Liver (tissue), 9 donors: ENCODE results near the gene TAB2. TPM values are rescaled to one million over a fixed set of nuclear protein-coding genes. Genes with fewer than 3 reads are reported as not detected.

Experiments used
- DNase-seq: peaks from one replicate; pipeline ENCODE4 v3.0.0-alpha.2; 2017; ENCODE audit warnings: low spot score
- H3K27ac ChIP-seq, 2 donors: one replicate each; pipeline ENCODE4 v1.7.0; 2013; ENCODE audit warnings: inconsistent platforms in 2 of 2, low read length in 2 of 2, control low read depth in 1 of 2, low read depth in 1 of 2, mild to moderate bottlenecking in 1 of 2
- H3K27me3 ChIP-seq, 4 donors: one replicate each; pipeline versions ENCODE4 v1.6.1 to v1.7.0; 2013; ENCODE audit warnings: low read length in 3 of 4, inconsistent platforms in 1 of 4, mild to moderate bottlenecking in 1 of 4, moderate library complexity in 1 of 4; ENCODE audit not compliant: control insufficient read depth in 4 of 4, insufficient read depth in 4 of 4
- H3K36me3 ChIP-seq, 4 donors: one replicate each; pipeline versions ENCODE4 v1.6.1 to v1.7.0; 2013; ENCODE audit warnings: low read length in 3 of 4, mild to moderate bottlenecking in 3 of 4, low read depth in 1 of 4, moderate library complexity in 1 of 4; ENCODE audit not compliant: control insufficient read depth in 4 of 4, insufficient read depth in 3 of 4
- H3K4me1 ChIP-seq, 4 donors: one replicate each; pipeline versions ENCODE4 v1.6.1 to v1.7.0; 2013; ENCODE audit warnings: low read length in 3 of 4, mild to moderate bottlenecking in 3 of 4, moderate library complexity in 1 of 4; ENCODE audit not compliant: control insufficient read depth in 4 of 4, insufficient read depth in 4 of 4
- H3K4me3 ChIP-seq, 3 donors: one replicate each; pipeline versions ENCODE4 v1.6.1 to v1.7.0; 2013; ENCODE audit warnings: low read length in 3 of 3, control low read depth in 1 of 3, low read depth in 1 of 3, mild to moderate bottlenecking in 1 of 3
- H3K9ac ChIP-seq, 2 donors: one replicate each; pipeline ENCODE4 v1.7.0; 2013; ENCODE audit warnings: low read length in 2 of 2, mild to moderate bottlenecking in 2 of 2, moderate library complexity in 2 of 2, control low read depth in 1 of 2, low read depth in 1 of 2
- H3K9me3 ChIP-seq, 4 donors: one replicate each; pipeline versions ENCODE4 v1.6.1 to v1.7.0; 2013; ENCODE audit warnings: low read length in 3 of 4; ENCODE audit not compliant: control insufficient read depth in 4 of 4
- ATF3 ChIP-seq: IDR thresholded peaks from 2 replicates; pipeline ENCODE4 v1.6.1; 2016; ENCODE audit warnings: antibody characterized with exemption
- EGR1 ChIP-seq, 2 donors: IDR thresholded peaks; 2 replicates each; pipeline ENCODE4 v1.6.1; 2016 to 2018; ENCODE audit warnings: antibody characterized with exemption in 2 of 2, low read depth in 2 of 2
- FOXA1 ChIP-seq: IDR thresholded peaks from 2 replicates; pipeline ENCODE4 v1.6.1; 2016; ENCODE audit warnings: antibody characterized with exemption
- FOXA2 ChIP-seq: IDR thresholded peaks from 2 replicates; pipeline ENCODE4 v1.6.1; 2016; ENCODE audit warnings: antibody characterized with exemption
- GABPA ChIP-seq, 2 donors: IDR thresholded peaks in 1 of 2; conservative IDR thresholded peaks in 1 of 2; 2 replicates each; pipeline ENCODE4 v1.6.1; 2016; ENCODE audit warnings: antibody characterized with exemption in 2 of 2, mild to moderate bottlenecking in 1 of 2, moderate library complexity in 1 of 2
- HNF4A ChIP-seq, 2 donors: conservative IDR thresholded peaks; 2 replicates each; pipeline ENCODE4 v1.6.1; 2016; ENCODE audit warnings: antibody characterized with exemption in 2 of 2, mild to moderate bottlenecking in 2 of 2
- HNF4G ChIP-seq: IDR thresholded peaks from 2 replicates; pipeline ENCODE4 v1.6.1; 2016; ENCODE audit warnings: antibody characterized with exemption
- JUND ChIP-seq, 2 donors: IDR thresholded peaks; 2 replicates each; pipeline ENCODE4 v1.6.1; 2016; ENCODE audit warnings: antibody characterized with exemption in 2 of 2
- MAX ChIP-seq: IDR thresholded peaks from 2 replicates; pipeline ENCODE4 v1.6.1; 2016; ENCODE audit warnings: antibody characterized with exemption
- NR2F2 ChIP-seq: IDR thresholded peaks from 2 replicates; pipeline ENCODE4 v1.6.1; 2016; ENCODE audit warnings: antibody characterized with exemption
- REST ChIP-seq: IDR thresholded peaks from 2 replicates; pipeline ENCODE4 v1.6.1; 2016; ENCODE audit warnings: antibody characterized with exemption, mild to moderate bottlenecking
- RXRA ChIP-seq, 2 donors: IDR thresholded peaks; 2 replicates each; pipeline ENCODE4 v1.6.1; 2017 to 2018; ENCODE audit warnings: antibody characterized with exemption in 2 of 2, mild to moderate bottlenecking in 1 of 2
- SP1 ChIP-seq: IDR thresholded peaks from 2 replicates; pipeline ENCODE4 v1.6.1; 2018; ENCODE audit warnings: antibody characterized with exemption, mild to moderate bottlenecking
- TAF1 ChIP-seq: conservative IDR thresholded peaks from 2 replicates; pipeline ENCODE4 v1.6.1; 2016; ENCODE audit warnings: antibody characterized with exemption, mild to moderate bottlenecking
- YY1 ChIP-seq: IDR thresholded peaks from 2 replicates; pipeline ENCODE4 v1.6.1; 2016; ENCODE audit warnings: antibody characterized with exemption, mild to moderate bottlenecking
- WGBS: extraction: QIAGEN DNeasy Blood & Tissue Kit; methylation state at CpG from one replicate; pipeline ENCODE4 v1.1.7; 2013; 5-methylcytosine and 5-hydroxymethylcytosine counted together
- polyA plus RNA-seq, 2 donors: library from polyadenylated mRNA; stranded (reverse) in 1 of 2; unstranded in 1 of 2; fragments of 200-250 nt in 1 of 2; fragments of >200 nt in 1 of 2; fragmentation: Nextera tagmentation in 1 of 2; extraction: Ambion mirVana in 1 of 2; gene quantifications; one replicate each; pipeline versions ENCODE4 v1.2.1 to v1.2.3, GENCODE V29; 2013 to 2015
- total RNA-seq, 2 donors: library from RNA; depleted of rRNA; stranded (reverse); fragments of >200 nt; gene quantifications; one replicate each; pipeline ENCODE4 v1.2.3, GENCODE V29; 2014
- donor health status: healthy.
- donor health status: healthy.
- donor health status: healthy.
- donor health status: healthy.
- donor health status: healthy.

TAB2 gene
- total and polyA plus RNA-seq, 4 donors, result 10.5 to 25.6 (median 18.0) TPM

GRCh38 chr6:149435919-149436586, 118.5 kb downstream of the TAB2 start:
- no peaks in the 10 kb centered on the region for H3K9me3 ChIP-seq
- no peak overlapping the region for H3K9ac ChIP-seq
- H3K27ac ChIP-seq, result no peak overlapping the region
- TF ChIP-seq YY1, result no peak
- TF ChIP-seq SP1, result no peak
- no peak for TF ChIP-seq NR2F2
- TF ChIP-seq EGR1 (IDR thresholded peaks at IDR 0.05; ENCODE audit: low read depth in 2 of 2), result no peak
- TF ChIP-seq GABPA (IDR thresholded peaks at IDR 0.05 in 1 of 2, conservative IDR thresholded peaks at IDR 0.05 in 1 of 2), result no peak
- TF ChIP-seq REST, result no peak
- no peak for TF ChIP-seq ATF3
- no peak for TF ChIP-seq HNF4G
- no peak for TF ChIP-seq HNF4A (conservative IDR thresholded peaks at IDR 0.05)
- no peak for DNase-seq
- H3K36me3 ChIP-seq, result no peaks in the 10 kb centered on the region
- H3K4me3 ChIP-seq, result no peak overlapping the region
- peaks cover 0 to 7% (median under 1%) of the 10 kb centered on the region in 4 donors for H3K4me1 ChIP-seq
- no peaks in the 10 kb centered on the region for H3K27me3 ChIP-seq
- WGBS, result 95% methylated on average over 13 of the region's 13 CpGs

GRCh38 chr6:149436647-149437046, 119.1 kb downstream of the TAB2 start:
- Histone ChIP-seq H3K36me3 (no peaks in the 10 kb centered on the region), H3K9me3 (no peaks in the 10 kb centered on the region), H3K27me3 (no peaks in the 10 kb centered on the region), H3K9ac (no peak overlapping the region), H3K27ac (no peak overlapping the region), H3K4me1 (peaks cover 0 to 5% (median under 1%) of the 10 kb centered on the region in 4 donors), H3K4me3 (no peak overlapping the region)
- no peak for DNase-seq
- TF ChIP-seq NR2F2, result no peak
- TF ChIP-seq RXRA (IDR thresholded peaks at IDR 0.05), result no peak
- TF ChIP-seq FOXA1, result no peak
- no peak for TF ChIP-seq GABPA (IDR thresholded peaks at IDR 0.05 in 1 of 2, conservative IDR thresholded peaks at IDR 0.05 in 1 of 2)
- no peak for TF ChIP-seq TAF1
- no peak for TF ChIP-seq HNF4G
- TF ChIP-seq MAX, result no peak
- TF ChIP-seq YY1, result no peak
- no peak for TF ChIP-seq JUND (IDR thresholded peaks at IDR 0.05)
- TF ChIP-seq EGR1 (IDR thresholded peaks at IDR 0.05; ENCODE audit: low read depth in 2 of 2), result no peak
- no peak for TF ChIP-seq FOXA2
- 93% methylated on average over 12 of the region's 12 CpGs for WGBS

GRCh38 chr6:149437212-149437611, 119.7 kb downstream of the TAB2 start:
- Histone ChIP-seq H3K27ac (no peak overlapping the region), H3K27me3 (no peaks in the 10 kb centered on the region), H3K4me1 (no peaks in the 10 kb centered on the region), H3K36me3 (no peaks in the 10 kb centered on the region), H3K9ac (no peak overlapping the region), H3K4me3 (no peak overlapping the region), H3K9me3 (no peaks in the 10 kb centered on the region)
- 88% methylated on average over 3 of the region's 3 CpGs for WGBS
- no peak for TF ChIP-seq ATF3
- no peak for DNase-seq
